ENCODE results near the gene N4BP3.

Gene N4BP3

DNA sequence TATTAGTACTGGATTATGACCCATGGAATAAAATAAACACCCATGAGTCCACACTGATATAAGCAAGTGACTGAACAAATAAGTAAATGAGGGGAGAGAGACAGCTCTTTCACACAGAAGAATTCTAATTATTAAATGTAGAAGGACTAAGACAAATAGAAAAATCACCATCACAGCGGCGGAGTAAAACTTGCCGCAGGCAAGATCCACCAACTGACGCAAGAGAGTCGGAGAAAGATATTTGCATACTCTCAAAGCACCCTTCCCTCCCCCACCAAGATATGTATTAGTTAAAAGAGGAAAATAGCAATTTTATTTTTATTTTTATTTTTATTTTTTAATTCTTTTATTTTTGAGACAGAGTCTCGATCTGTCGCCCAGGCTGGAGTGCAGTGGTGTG is 14.6 kb upstream of the N4BP3 start:
- Histone ChIP-seq H2AFZ (ENCODE audit: low read length) (no peak overlapping the region), H3F3A (ENCODE audit: insufficient read depth, low read length) (no peaks in the 10 kb centered on the region), H3K79me2 (ENCODE audit: low read length) (no peaks in the 10 kb centered on the region), H3K9me2 (replicated peaks; ENCODE audit: insufficient read depth, low read length) (no peaks in the 10 kb centered on the region), H3K9ac (ENCODE audit: low read length) (no peak overlapping the region), H3K27ac (ENCODE audit: low read length) (no peak overlapping the region), H3K27me3 (replicated peaks; ENCODE audit: insufficient read depth, low read length) (peaks cover 20% of the 10 kb centered on the region), H3K9me3 (replicated peaks; ENCODE audit: insufficient read depth, low read length) (no peaks in the 10 kb centered on the region), H4K20me1 (ENCODE audit: insufficient read depth, low read length) (no peaks in the 10 kb centered on the region), H3K36me3 (replicated peaks; ENCODE audit: insufficient read depth, low read length) (no peaks in the 10 kb centered on the region), H3K4me2 (ENCODE audit: low read depth, low read length) (no peak overlapping the region), H3K4me3 (ENCODE audit: low read length) (no peak overlapping the region), H3K4me1 (ENCODE audit: low read length) (no peaks in the 10 kb centered on the region)
- TF ChIP-seq EZH2 (optimal IDR thresholded peaks at IDR 0.05; ENCODE audit: low read depth, low read length) (no peak), EZH2phosphoT487 (IDR thresholded peaks at IDR 0.05; ENCODE audit: low read length) (no peak)
- TF ChIP-seq, protein P1, sequence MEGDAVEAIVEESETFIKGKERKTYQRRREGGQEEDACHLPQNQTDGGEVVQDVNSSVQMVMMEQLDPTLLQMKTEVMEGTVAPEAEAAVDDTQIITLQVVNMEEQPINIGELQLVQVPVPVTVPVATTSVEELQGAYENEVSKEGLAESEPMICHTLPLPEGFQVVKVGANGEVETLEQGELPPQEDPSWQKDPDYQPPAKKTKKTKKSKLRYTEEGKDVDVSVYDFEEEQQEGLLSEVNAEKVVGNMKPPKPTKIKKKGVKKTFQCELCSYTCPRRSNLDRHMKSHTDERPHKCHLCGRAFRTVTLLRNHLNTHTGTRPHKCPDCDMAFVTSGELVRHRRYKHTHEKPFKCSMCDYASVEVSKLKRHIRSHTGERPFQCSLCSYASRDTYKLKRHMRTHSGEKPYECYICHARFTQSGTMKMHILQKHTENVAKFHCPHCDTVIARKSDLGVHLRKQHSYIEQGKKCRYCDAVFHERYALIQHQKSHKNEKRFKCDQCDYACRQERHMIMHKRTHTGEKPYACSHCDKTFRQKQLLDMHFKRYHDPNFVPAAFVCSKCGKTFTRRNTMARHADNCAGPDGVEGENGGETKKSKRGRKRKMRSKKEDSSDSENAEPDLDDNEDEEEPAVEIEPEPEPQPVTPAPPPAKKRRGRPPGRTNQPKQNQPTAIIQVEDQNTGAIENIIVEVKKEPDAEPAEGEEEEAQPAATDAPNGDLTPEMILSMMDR (IDR thresholded peaks at IDR 0.05; ENCODE audit: low read length): no peak
- DNase-seq: no peak

DNA sequence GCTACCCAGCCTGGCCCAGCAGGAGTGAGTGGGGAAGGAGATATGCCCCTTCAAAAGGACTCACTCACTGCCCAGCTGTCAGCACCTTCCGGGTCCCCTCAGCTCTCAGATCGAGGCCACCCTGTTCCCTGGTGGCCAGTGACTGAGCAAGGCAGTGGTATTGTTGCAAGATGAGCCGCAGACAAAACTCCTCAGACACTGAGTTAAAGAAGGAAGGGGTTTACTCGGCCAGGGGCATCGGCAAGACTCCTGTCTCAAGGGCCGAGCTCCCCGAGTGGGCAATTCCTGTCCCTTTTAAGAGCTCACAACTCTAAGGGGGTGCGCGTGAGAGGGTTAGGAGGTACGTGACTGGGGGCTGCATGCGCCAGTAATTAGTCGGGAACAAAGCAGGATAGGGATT is 9.7 kb upstream of the N4BP3 start:
- no peak for DNase-seq
- H3K27me3 ChIP-seq (replicated peaks; ENCODE audit: insufficient read depth, low read length): peaks cover 3% of the 10 kb centered on the region
- H3F3A ChIP-seq (ENCODE audit: insufficient read depth, low read length): no peaks in the 10 kb centered on the region
- no peak overlapping the region for H3K4me3 ChIP-seq (ENCODE audit: low read length)
- no peak overlapping the region for H3K9ac ChIP-seq (ENCODE audit: low read length)
- TF ChIP-seq EZH2phosphoT487 (IDR thresholded peaks at IDR 0.05; ENCODE audit: low read length) (no peak), EZH2 (optimal IDR thresholded peaks at IDR 0.05; ENCODE audit: low read depth, low read length) (no peak)
- TF ChIP-seq, protein P1 (IDR thresholded peaks at IDR 0.05; ENCODE audit: low read length): no peak
- H3K4me1 ChIP-seq (ENCODE audit: low read length): peaks cover under 1% of the 10 kb centered on the region; the same call in 1 of the 2 replicates
- no peaks in the 10 kb centered on the region for H4K20me1 ChIP-seq (ENCODE audit: insufficient read depth, low read length)
- no peaks in the 10 kb centered on the region for H3K79me2 ChIP-seq (ENCODE audit: low read length)
- no peaks in the 10 kb centered on the region for H3K9me2 ChIP-seq (replicated peaks; ENCODE audit: insufficient read depth, low read length)
- H3K27ac ChIP-seq (ENCODE audit: low read length): no peak overlapping the region
- H3K9me3 ChIP-seq (replicated peaks; ENCODE audit: insufficient read depth, low read length): no peaks in the 10 kb centered on the region
- no peak overlapping the region for H3K4me2 ChIP-seq (ENCODE audit: low read depth, low read length)
- no peak overlapping the region for H2AFZ ChIP-seq (ENCODE audit: low read length)
- H3K36me3 ChIP-seq (replicated peaks; ENCODE audit: insufficient read depth, low read length): no peaks in the 10 kb centered on the region

DNA sequence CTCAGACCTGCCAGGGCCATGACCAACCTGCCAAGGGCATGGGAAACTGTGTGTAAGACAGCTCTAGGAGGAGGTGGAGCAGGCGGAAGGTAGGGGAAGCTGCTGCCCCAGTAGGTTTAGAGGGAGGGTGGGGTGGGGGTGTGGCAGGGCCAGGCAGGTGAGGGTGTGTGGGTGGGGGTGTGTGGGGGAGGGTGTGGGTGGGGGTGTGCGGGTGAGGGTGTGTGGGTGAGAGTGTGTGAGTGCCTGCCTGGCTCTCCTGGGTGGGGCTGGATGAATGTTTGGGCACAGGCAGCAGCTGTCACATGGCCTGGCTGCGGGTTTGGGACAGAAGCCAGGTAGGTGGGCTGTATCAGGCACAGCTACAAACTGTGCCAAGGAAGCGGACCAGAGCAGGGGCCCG is 8.8 kb upstream of the N4BP3 start:
- no peak overlapping the region for H3K27ac ChIP-seq (ENCODE audit: low read length)
- DNase-seq: no peak
- no peak overlapping the region for H3K4me2 ChIP-seq (ENCODE audit: low read depth, low read length)
- H3K9me2 ChIP-seq (replicated peaks; ENCODE audit: insufficient read depth, low read length): no peaks in the 10 kb centered on the region
- no peaks in the 10 kb centered on the region for H3K79me2 ChIP-seq (ENCODE audit: low read length)
- H3K4me3 ChIP-seq (ENCODE audit: low read length): no peak overlapping the region
- no peak overlapping the region for H2AFZ ChIP-seq (ENCODE audit: low read length)
- H3K27me3 ChIP-seq (replicated peaks; ENCODE audit: insufficient read depth, low read length): no peaks in the 10 kb centered on the region; the same call in none of the 2 replicates
- H3K4me1 ChIP-seq (ENCODE audit: low read length): peaks cover 4% of the 10 kb centered on the region; the same call in 1 of the 2 replicates
- H3K9ac ChIP-seq (ENCODE audit: low read length): no peak overlapping the region
- TF ChIP-seq EZH2phosphoT487 (IDR thresholded peaks at IDR 0.05; ENCODE audit: low read length): no peak
- TF ChIP-seq, protein P1 (IDR thresholded peaks at IDR 0.05; ENCODE audit: low read length): no peak
- TF ChIP-seq EZH2 (optimal IDR thresholded peaks at IDR 0.05; ENCODE audit: low read depth, low read length): no peak
- no peaks in the 10 kb centered on the region for H3F3A ChIP-seq (ENCODE audit: insufficient read depth, low read length)
- H4K20me1 ChIP-seq (ENCODE audit: insufficient read depth, low read length): no peaks in the 10 kb centered on the region
- H3K36me3 ChIP-seq (replicated peaks; ENCODE audit: insufficient read depth, low read length): no peaks in the 10 kb centered on the region
- H3K9me3 ChIP-seq (replicated peaks; ENCODE audit: insufficient read depth, low read length): no peaks in the 10 kb centered on the region
